PC-9 (cell line): ENCODE measurements around the gene LDHAL6B.

Experiments used
- EZH2 ChIP-seq: fragments of 200-600 bp; sonication (generic); IDR thresholded peaks from 2 replicates; pipeline ENCODE4 v1.8.0; 2017; ENCODE audit warnings: antibody characterized with exemption, low read depth
- TF ChIP-seq, protein P1 (sequence below): fragments of 200-600 bp; sonication (generic); conservative IDR thresholded peaks from 2 replicates; pipeline ENCODE4 v1.6.1; 2017; ENCODE audit warnings: mixed run types, antibody characterized with exemption, mild to moderate bottlenecking, moderate library complexity

- TF ChIP-seq, protein P1, sequence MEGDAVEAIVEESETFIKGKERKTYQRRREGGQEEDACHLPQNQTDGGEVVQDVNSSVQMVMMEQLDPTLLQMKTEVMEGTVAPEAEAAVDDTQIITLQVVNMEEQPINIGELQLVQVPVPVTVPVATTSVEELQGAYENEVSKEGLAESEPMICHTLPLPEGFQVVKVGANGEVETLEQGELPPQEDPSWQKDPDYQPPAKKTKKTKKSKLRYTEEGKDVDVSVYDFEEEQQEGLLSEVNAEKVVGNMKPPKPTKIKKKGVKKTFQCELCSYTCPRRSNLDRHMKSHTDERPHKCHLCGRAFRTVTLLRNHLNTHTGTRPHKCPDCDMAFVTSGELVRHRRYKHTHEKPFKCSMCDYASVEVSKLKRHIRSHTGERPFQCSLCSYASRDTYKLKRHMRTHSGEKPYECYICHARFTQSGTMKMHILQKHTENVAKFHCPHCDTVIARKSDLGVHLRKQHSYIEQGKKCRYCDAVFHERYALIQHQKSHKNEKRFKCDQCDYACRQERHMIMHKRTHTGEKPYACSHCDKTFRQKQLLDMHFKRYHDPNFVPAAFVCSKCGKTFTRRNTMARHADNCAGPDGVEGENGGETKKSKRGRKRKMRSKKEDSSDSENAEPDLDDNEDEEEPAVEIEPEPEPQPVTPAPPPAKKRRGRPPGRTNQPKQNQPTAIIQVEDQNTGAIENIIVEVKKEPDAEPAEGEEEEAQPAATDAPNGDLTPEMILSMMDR: peak; percentile 69
- TF ChIP-seq EZH2: no peak
Measured at GRCh38 chr15:59247364-59247763, 40.7 kb downstream of the LDHAL6B start.
